Measurements from ENCODE around the gene DCUN1D2.
"Not testable (repeated sequence)": the region's sequence is repeated elsewhere in the genome, so short reads cannot be mapped to it uniquely, and the experiment has no call there.

The DCUN1D2 gene

GRCh38 chr13:113472355-113473025, 18.0 kb downstream of the DCUN1D2 start:
- no peak for TF ChIP-seq CTCF (IDR thresholded peaks at IDR 0.05; ENCODE audit: insufficient read depth, missing control alignments)
- no peak for FAIRE-seq

DNA sequence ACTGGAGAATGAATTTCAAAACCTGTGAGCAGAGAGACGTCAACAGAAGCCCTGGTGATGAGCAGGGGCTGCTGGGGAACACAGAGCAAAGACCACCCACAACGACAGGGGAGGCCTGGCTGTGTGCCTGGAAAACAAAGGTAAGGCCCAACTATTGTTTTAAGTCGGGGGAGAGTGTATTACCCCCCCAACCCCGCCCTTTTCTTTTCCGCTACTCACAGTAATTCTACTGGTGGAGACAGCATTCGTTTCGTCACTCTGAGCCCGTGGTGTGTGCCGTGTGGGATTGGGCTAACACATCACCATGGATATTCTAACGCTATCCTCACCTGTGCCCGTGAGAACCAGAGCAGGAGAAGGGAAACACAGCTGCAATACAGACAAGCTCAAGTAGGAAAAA, 18.7 kb downstream of the DCUN1D2 start:
- no peak for TF ChIP-seq CTCF (IDR thresholded peaks at IDR 0.05; ENCODE audit: insufficient read depth, missing control alignments)
- no peak for FAIRE-seq

More at GRCh38 chr13:113472355-113473025, 18.0 kb downstream of the DCUN1D2 start:
- no peak for DNase-seq (ENCODE audit: insufficient read length, low spot score)

DNA sequence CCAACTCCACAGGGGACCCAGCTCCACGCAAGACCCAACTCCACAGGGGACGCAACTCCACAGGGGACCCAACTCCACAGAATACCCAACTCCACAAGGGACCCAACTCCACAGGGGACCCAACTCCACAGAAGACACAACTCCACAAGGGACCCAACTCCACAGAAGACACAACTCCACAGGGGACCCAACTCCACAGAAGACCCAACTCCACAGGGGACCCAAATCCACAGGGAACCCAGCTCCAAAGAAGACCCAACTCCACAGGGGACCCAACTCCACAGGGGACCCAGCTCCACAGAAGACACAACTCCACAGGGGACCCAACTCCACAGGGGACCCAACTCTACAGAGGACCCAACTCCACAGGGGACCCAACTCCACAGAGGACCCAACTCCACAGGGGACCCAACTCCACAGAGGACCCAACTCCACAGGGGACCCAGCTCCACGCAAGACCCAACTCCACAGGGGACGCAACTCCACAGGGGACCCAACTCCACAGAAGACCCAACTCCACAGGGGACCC, 19.8 kb downstream of the DCUN1D2 start:
- not testable (repeated sequence) for DNase-seq (ENCODE audit: insufficient read length, low spot score); FAIRE-seq

More for the DNA sequence above, 18.7 kb downstream of the DCUN1D2 start:
- DNase-seq (ENCODE audit: insufficient read length, low spot score) = no peak

DNA sequence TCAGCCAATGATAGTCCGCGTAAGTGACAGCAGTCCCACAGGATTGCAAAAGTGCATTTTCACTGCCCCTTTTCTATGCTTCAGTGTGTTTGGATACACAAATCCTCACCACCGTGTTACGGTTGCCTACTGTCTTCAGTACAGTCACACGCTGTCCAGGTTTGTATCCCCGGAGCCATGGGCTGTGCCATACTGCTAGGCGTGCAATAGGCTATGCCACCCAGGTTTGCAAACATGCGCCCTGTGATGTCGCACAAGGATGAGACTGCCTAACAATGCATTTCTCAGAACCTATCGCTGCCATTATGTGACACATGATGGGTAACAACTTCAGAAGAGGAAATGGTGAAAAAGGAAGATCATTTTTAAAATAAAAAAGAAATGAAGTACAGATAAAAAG, 20.4 kb downstream of the DCUN1D2 start:
- DNase-seq (ENCODE audit: insufficient read length, low spot score) (no peak), FAIRE-seq (no peak)
- no peak for TF ChIP-seq CTCF (IDR thresholded peaks at IDR 0.05; ENCODE audit: insufficient read depth, missing control alignments)

DNA sequence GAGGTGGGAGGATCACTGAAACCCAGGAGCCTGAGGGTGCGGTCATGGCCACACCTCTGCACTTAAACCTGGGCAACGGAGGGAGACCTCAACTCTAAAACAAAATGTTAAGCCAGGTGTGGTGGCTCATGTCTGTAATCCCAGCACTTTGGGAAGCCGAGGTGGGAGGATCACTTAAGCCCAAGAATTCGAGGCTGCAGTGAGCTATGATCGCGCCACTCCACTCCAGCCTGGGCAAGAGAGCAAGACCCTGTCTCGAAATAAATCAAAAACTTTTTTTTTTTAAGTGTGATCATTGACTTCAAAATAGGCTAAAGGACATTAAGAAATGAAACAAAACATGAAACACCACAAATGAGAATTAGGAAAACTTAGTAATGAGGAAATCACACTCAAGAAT, 20.9 kb downstream of the DCUN1D2 start:
- FAIRE-seq (no peak), DNase-seq (ENCODE audit: insufficient read length, low spot score) (no peak)
- no peak for TF ChIP-seq CTCF (IDR thresholded peaks at IDR 0.05; ENCODE audit: insufficient read depth, missing control alignments)

GRCh38 chr13:113468472-113469201, 21.9 kb downstream of the DCUN1D2 start:
- TF ChIP-seq CTCF (IDR thresholded peaks at IDR 0.05; ENCODE audit: insufficient read depth, missing control alignments) = no peak
- DNase-seq (ENCODE audit: insufficient read length, low spot score) (no peak), FAIRE-seq (no peak)

DNA sequence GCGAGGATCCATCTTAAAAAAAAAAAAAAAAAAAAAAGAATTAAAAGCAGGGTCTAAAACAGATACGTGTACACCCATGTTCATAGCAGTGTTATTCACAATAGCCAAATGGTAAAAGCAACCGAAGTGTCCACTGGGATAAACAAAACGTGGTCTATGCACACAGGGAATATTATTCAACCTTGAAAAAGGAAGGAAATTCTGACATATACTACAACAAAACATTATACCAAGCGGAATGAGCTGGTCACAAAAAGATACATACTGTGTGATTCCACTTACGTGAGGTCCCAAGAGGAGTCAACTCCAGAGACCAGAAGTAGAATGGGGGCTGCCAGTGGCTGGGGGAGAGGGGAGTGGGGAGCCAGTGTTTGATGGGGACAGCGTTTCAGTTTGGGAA, 22.5 kb downstream of the DCUN1D2 start:
- FAIRE-seq (no peak), DNase-seq (ENCODE audit: insufficient read length, low spot score) (no peak)
- no peak for TF ChIP-seq CTCF (IDR thresholded peaks at IDR 0.05; ENCODE audit: insufficient read depth, missing control alignments)
